Heart left ventricle (tissue), 16 donors: Measurements from ENCODE around the gene GNAO1. TPM values are rescaled to one million over a fixed set of nuclear protein-coding genes. Genes with fewer than 3 reads are reported as not detected.

Source experiments
- ATAC-seq, 4 donors: fragments of 200-7000 bp; cut with Tn5 transposase; one replicate each; pipeline ENCODE4 v1.9.1; 2020 to 2022; ENCODE audit warnings: moderate library complexity in 4 of 4, mild to moderate bottlenecking in 3 of 4, moderate number of reproducible peaks in 1 of 4
- DNase-seq, 5 donors: peaks; one replicate each; pipeline ENCODE4 v3.0.0-alpha.2; 2020
- H3K27ac ChIP-seq, 12 donors: fragments of 200-600 bp; sonication (generic) in 4 of 12; one replicate each; pipeline versions ENCODE4 v1.5.0 to v1.8.0; 2016 to 2022; ENCODE audit warnings: mild to moderate bottlenecking in 2 of 12
- H3K27me3 ChIP-seq, 9 donors: fragments of 200-600 bp; sonication (generic) in 2 of 9; one replicate each; pipeline versions ENCODE4 v1.5.1 to v1.8.0; 2016 to 2022; ENCODE audit warnings: mild to moderate bottlenecking in 3 of 9
- H3K36me3 ChIP-seq, 9 donors: fragments of 200-600 bp; sonication (generic) in 2 of 9; one replicate each; pipeline versions ENCODE4 v1.5.0 to v1.8.0; 2018 to 2022; ENCODE audit warnings: mild to moderate bottlenecking in 2 of 9
- H3K4me1 ChIP-seq, 12 donors: fragments of 200-600 bp; sonication (generic) in 4 of 12; one replicate each; pipeline versions ENCODE4 v1.5.0 to v1.8.0; 2016 to 2022; ENCODE audit warnings: mild to moderate bottlenecking in 3 of 12
- H3K4me3 ChIP-seq, 12 donors: fragments of 200-600 bp; sonication (generic) in 4 of 12; one replicate each; pipeline versions ENCODE4 v1.5.0 to v1.8.0; 2017 to 2022; ENCODE audit warnings: mild to moderate bottlenecking in 9 of 12, moderate library complexity in 4 of 12
- H3K9me3 ChIP-seq, 12 donors: fragments of 200-600 bp; sonication (generic) in 4 of 12; one replicate each; pipeline versions ENCODE4 v1.5.0 to v1.8.0; 2016 to 2022; ENCODE audit warnings: mild to moderate bottlenecking in 1 of 12
- POLR2A ChIP-seq, 2 donors: fragments of 450-650 bp; IDR thresholded peaks; one replicate each; pipeline ENCODE4 v1.6.1; 2017; ENCODE audit warnings: antibody characterized with exemption in 2 of 2, mild to moderate bottlenecking in 2 of 2, moderate library complexity in 2 of 2
- WGBS, 4 donors: extraction: QIAGEN DNeasy Blood & Tissue Kit in 2 of 4; methylation state at CpG; one replicate each; pipeline versions ENCODE4 v1.1.5 to v1.1.7; 2013 to 2018; 5-methylcytosine and 5-hydroxymethylcytosine counted together
- intact Hi-C, 10 donors: fragments of 100-400 bp; cut with DNase I; formaldehyde crosslinking; loops; one replicate each; pipeline versions ENCODE4 v1.11.1 to v1.14.2; 2022
- long read RNA-seq, 3 donors: library from polyadenylated mRNA; unstranded; transcript quantifications; one replicate each; pipeline ENCODE4 v2.0.0, GENCODE V29; 2020 to 2021
- polyA plus RNA-seq, 2 donors: library from polyadenylated mRNA; stranded (reverse); fragments of 200-250 nt; gene quantifications; one replicate each; pipeline ENCODE4 v1.2.3, GENCODE V29; 2013
- total RNA-seq, 9 donors: library from RNA; depleted of rRNA in 2 of 9; stranded (reverse); fragments of >200 nt in 2 of 9; fragmentation: NEBNext Ultra II Directional in 3 of 9; extraction: Animal tissue kit (Norgen Biotek cat#: 25700) in 3 of 9; gene quantifications; one replicate each; pipeline versions ENCODE4 v1.1.0 to v1.2.4, GENCODE V29; 2016 to 2023
- TF ChIP-seq, protein P1 (sequence below), 12 donors: fragments of 200-600 bp; sonication (generic) in 4 of 12; IDR thresholded peaks; one replicate each; pipeline versions ENCODE4 v1.5.0 to v1.8.0; 2018 to 2022; ENCODE audit warnings: antibody characterized with exemption in 12 of 12, mild to moderate bottlenecking in 5 of 12
- donor health status: ischemic (EF 13 %, LVEDD 7.1; RV severe dilation, severe dysfunction).
- donor health status: healthy with polysubstance abuse.
- donor health status: DM: no; HTN: yes; CAD: no.
- donor health status: DM: no; HTN: no; CAD: no.
- donor health status: ischemic (EF 25% LVEDD 6.9; RV normal size, moderate dysfunction).
- donor health status: ischemic (EF 25% LVEDD 5.7; RV mildly dilated, moderate dysfunction).
- donor health status: healthy.
- donor health status: DM: yes; HTN: yes; CAD: no.
- donor health status: ischemic (EF 35%, LVEDD 5.7; RV mildly dilated, moderate dysfunction).
- donor health status: nonischemic (EF 11% LVEDD 7.7; RV severe dilation, severe dysfunction).
- donor health status: DM: yes; HTN: yes; CAD: no.
- donor health status: PGD.
- donor health status: ischemic (EF 29% LVEDD 5.4; RV normal size, mild dysfunction).
- donor health status: nonischemic (EF 23%, LVEDD 6.1; RV moderate dilation, normal function).

Gene GNAO1
- total RNA-seq = 10 to 100 TPM in 6 of 9 donors, 1 to 10 TPM in 3; 8.1 to 26.8 (median 13.4) TPM
- polyA plus RNA-seq = 1 to 10 TPM; 1.4 to 9.1 TPM
- long read RNA-seq, donor 1, partial matches to known transcripts = 0 of 1 reads
- long read RNA-seq, donor 1, other reads (novel, unspliced or antisense) = 0 of 1 reads
- long read RNA-seq, donor 2, partial matches to known transcripts = 1 of 4 reads
- long read RNA-seq, donor 2, other reads (novel, unspliced or antisense) = 1 of 4 reads
- long read RNA-seq, donor 3, partial matches to known transcripts = 0 of 1 reads
- long read RNA-seq, donor 3, other reads (novel, unspliced or antisense) = 0 of 1 reads

- H3K9me3 ChIP-seq = no peaks in the 10 kb centered on the region
- WGBS, 4 donors = 0 to 1% (median 1%) methylated on average over 53 to 91 of the region's 91 CpGs
- peaks cover 0 to 63% (median 0%) of the 10 kb centered on the region in 9 donors for H3K27me3 ChIP-seq
- no peaks in the 10 kb centered on the region for H3K36me3 ChIP-seq
- intact Hi-C loops = loop anchor here in 8 of 10 donors (2.0 to 10.0 kb wide), 12 partner anchors 64 to 246 kb away; no protein-coding TSS in a partner anchor
- peak within 1 kb of the TSS; percentile 53 to 91 (median 74) for H3K4me3 ChIP-seq
- ATAC-seq (peak; percentile 48 to 92 (median 86)), DNase-seq (peak; percentile 79 to 86 (median 82))
- H3K4me1 ChIP-seq = peaks cover 0 to 50% (median 15%) of the 10 kb centered on the region in 12 donors
- TF ChIP-seq POLR2A (IDR thresholded peaks at IDR 0.05) = peak in 1 of 2 donors; percentile 19
- TF ChIP-seq, protein P1, sequence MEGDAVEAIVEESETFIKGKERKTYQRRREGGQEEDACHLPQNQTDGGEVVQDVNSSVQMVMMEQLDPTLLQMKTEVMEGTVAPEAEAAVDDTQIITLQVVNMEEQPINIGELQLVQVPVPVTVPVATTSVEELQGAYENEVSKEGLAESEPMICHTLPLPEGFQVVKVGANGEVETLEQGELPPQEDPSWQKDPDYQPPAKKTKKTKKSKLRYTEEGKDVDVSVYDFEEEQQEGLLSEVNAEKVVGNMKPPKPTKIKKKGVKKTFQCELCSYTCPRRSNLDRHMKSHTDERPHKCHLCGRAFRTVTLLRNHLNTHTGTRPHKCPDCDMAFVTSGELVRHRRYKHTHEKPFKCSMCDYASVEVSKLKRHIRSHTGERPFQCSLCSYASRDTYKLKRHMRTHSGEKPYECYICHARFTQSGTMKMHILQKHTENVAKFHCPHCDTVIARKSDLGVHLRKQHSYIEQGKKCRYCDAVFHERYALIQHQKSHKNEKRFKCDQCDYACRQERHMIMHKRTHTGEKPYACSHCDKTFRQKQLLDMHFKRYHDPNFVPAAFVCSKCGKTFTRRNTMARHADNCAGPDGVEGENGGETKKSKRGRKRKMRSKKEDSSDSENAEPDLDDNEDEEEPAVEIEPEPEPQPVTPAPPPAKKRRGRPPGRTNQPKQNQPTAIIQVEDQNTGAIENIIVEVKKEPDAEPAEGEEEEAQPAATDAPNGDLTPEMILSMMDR (IDR thresholded peaks at IDR 0.05) = peak in 1 of 12 donors; percentile 16
- peak within 1 kb of the TSS; percentile 85 to 95 (median 91) for H3K27ac ChIP-seq
Observed at GRCh38 chr16:56191156-56191815, at the start of gene GNAO1. TSS of gene GNAO1 (plus strand) at chr16:56191489. CDS start at chr16:56192236, 747 bp downstream.

- DNase-seq (no peak), ATAC-seq (peak in 1 of 4 donors; percentile 11)
- intact Hi-C loops = no loop called here
- TF ChIP-seq POLR2A (IDR thresholded peaks at IDR 0.05) = no peak
- TF ChIP-seq, protein P1 (IDR thresholded peaks at IDR 0.05) = no peak
- H3K9me3 ChIP-seq = no peaks in the 10 kb centered on the region
- no peak overlapping the region for H3K4me3 ChIP-seq
- 39 to 58% (median 45%) methylated on average over 1 of the region's 1 CpG for WGBS, 4 donors
- H3K27me3 ChIP-seq = no peaks in the 10 kb centered on the region
- H3K27ac ChIP-seq = peak overlapping the region in 2 of 12 donors; percentile 11 to 54
- H3K4me1 ChIP-seq = peaks cover 0 to 6% (median 0%) of the 10 kb centered on the region in 12 donors
- H3K36me3 ChIP-seq = no peaks in the 10 kb centered on the region
Observed at GRCh38 chr16:56143666-56144065, 47.6 kb upstream of the GNAO1 start.

GRCh38 chr16:56145369-56145768, 45.9 kb upstream of the GNAO1 start:
- ATAC-seq (no peak), DNase-seq (no peak)
- Histone ChIP-seq H3K36me3 (no peaks in the 10 kb centered on the region), H3K9me3 (no peaks in the 10 kb centered on the region), H3K4me3 (no peak overlapping the region), H3K27me3 (no peaks in the 10 kb centered on the region), H3K27ac (no peak overlapping the region), H3K4me1 (peaks cover 0 to 6% (median 0%) of the 10 kb centered on the region in 12 donors)
- WGBS, 4 donors = 80 to 86% (median 82%) methylated on average over 2 of the region's 2 CpGs
- TF ChIP-seq POLR2A (IDR thresholded peaks at IDR 0.05) = no peak
- TF ChIP-seq, protein P1 (IDR thresholded peaks at IDR 0.05) = no peak
- intact Hi-C loops = no loop called here

DNA sequence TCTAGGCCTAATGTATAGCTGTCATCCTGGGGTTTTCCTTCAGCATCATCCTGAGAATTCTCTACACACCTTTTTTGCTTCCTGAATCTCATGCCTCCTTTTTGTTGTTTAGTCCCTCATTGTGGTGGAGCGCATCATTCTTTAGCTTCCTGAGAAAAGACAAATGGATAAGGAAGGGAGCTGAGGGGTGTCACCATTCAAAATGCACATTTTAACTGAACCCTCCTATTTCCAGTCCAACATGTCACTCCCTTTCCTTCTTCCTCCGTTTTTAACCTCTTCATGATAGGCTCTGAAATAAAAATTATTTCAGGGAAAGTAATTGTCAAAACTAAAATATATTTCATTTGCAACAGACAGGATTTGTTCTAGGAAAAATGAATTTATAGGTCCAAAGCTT, 39.7 kb upstream of the GNAO1 start:
- no peaks in the 10 kb centered on the region for H3K36me3 ChIP-seq
- H3K4me3 ChIP-seq = no peak overlapping the region
- intact Hi-C loops = no loop called here
- WGBS, 4 donors = 62 to 81% (median 74%) methylated on average over 2 of the region's 2 CpGs
- H3K27ac ChIP-seq = no peak overlapping the region
- no peak for ATAC-seq
- H3K27me3 ChIP-seq = no peaks in the 10 kb centered on the region
- H3K9me3 ChIP-seq = no peaks in the 10 kb centered on the region
- peaks cover 0 to 2% (median 0%) of the 10 kb centered on the region in 12 donors for H3K4me1 ChIP-seq
- TF ChIP-seq POLR2A (IDR thresholded peaks at IDR 0.05) = no peak
- TF ChIP-seq, protein P1 (IDR thresholded peaks at IDR 0.05) = no peak
- no peak for DNase-seq
